Sigmoid colon (tissue), 3 donors: ENCODE results near the gene ASTL.

Experiments used
- CTCF ChIP-seq, 4 experiments: fragments of 450-650 bp in 3 of 4; fragments of 200-600 bp in 1 of 4; IDR thresholded peaks; one replicate each; pipeline ENCODE4 v1.5.1; 2016 to 2019; ENCODE audit warnings: antibody characterized with exemption in 4 of 4, mild to moderate bottlenecking in 3 of 4, moderate library complexity in 2 of 4
- POLR2A ChIP-seq, 2 donors: fragments of 450-650 bp; IDR thresholded peaks; one replicate each; pipeline ENCODE4 v1.6.1; 2016; ENCODE audit warnings: antibody characterized with exemption in 2 of 2, mild to moderate bottlenecking in 2 of 2, moderate library complexity in 2 of 2

GRCh38 chr2:96111823-96112500, 26.3 kb downstream of the ASTL start:
- TF ChIP-seq POLR2A (IDR thresholded peaks at IDR 0.05) (no peak), CTCF (IDR thresholded peaks at IDR 0.05) (no peak)
